ENCODE data around the gene NF2. TPM values are rescaled to one million over a fixed set of nuclear protein-coding genes. Genes with fewer than 3 reads are reported as not detected.

Gene NF2
- total and polyA plus RNA-seq, 2 of the 8 experiments (the other 6 are each of a cell fraction or from before 2014, with no cell fraction given): 17.6 to 53.6 TPM

DNA sequence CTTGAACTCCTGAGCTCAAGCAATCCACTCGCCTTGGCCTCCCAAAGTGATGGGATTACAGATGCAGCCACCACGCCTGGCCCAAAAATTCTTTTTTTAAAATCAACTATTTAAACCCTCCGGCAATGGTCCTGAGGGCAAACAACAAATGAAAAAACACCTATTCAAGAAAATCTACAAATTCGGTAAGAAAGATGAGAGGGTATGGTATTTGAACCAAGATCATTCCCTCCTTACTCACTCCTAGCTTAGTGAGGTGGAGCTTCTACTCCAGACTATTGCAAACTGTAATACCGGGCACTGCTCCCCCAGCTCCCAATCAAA is 2.1 kb downstream of the NF2 start:
- Histone ChIP-seq H3K4ac (replicated peaks; ENCODE audit: insufficient read length, low read depth, low read length) (no peak overlapping the region), H2BK12ac (ENCODE audit: low read depth, low read length) (no peak overlapping the region), H3K79me2 (ENCODE audit: control insufficient read depth in 1 of 2, insufficient read depth in 2 of 2, low read length in 2 of 2) (peaks cover 2 to 23% of the 10 kb centered on the region in 2 experiments; a peak in 3 of 4 replicates), H3K9me3 (ENCODE audit: insufficient read depth in 2 of 2, low read depth in 1 of 2, low read length in 1 of 2) (no peaks in the 10 kb centered on the region), H2BK15ac (ENCODE audit: low read length) (no peak overlapping the region), H3K9ac (replicated peaks in 1 of 4; ENCODE audit: extremely low read depth in 1 of 4, low read depth in 3 of 4, low read length in 3 of 4) (no peak overlapping the region), H3K27me3 (replicated peaks in 1 of 4; ENCODE audit: control insufficient read depth in 3 of 4, extremely low read depth in 1 of 4, insufficient read depth in 3 of 4, low read length in 3 of 4) (no peaks in the 10 kb centered on the region), H3K36me3 (ENCODE audit: control insufficient read depth in 2 of 4, insufficient read depth in 4 of 4, low read length in 3 of 4) (no peaks in the 10 kb centered on the region), H3K56ac (replicated peaks; ENCODE audit: insufficient read length, low read depth, low read length) (no peak overlapping the region), H3K14ac (ENCODE audit: insufficient read length) (no peak overlapping the region), H4K91ac (replicated peaks; ENCODE audit: insufficient read length, low read length) (no peak overlapping the region), H3K4me2 (ENCODE audit: insufficient read depth in 1 of 2, low read depth in 2 of 2, low read length in 2 of 2) (peak overlapping the region in 1 of 2 experiments; percentile 54; a peak in 1 of 4 replicates), H3K18ac (ENCODE audit: extremely low read depth, low read length) (no peak overlapping the region), H2AFZ (ENCODE audit: low read length) (no peak overlapping the region), H4K5ac (ENCODE audit: insufficient read length, low read depth, low read length) (no peak overlapping the region), H3K23me2 (ENCODE audit: low read depth, low read length) (no peaks in the 10 kb centered on the region), H3K27ac (ENCODE audit: low read depth, low read length) (no peak overlapping the region), H4K20me1 (replicated peaks in 1 of 2; ENCODE audit: control insufficient read depth in 1 of 2, insufficient read depth in 2 of 2, low read length in 2 of 2) (peaks cover 0 to 3% of the 10 kb centered on the region in 2 experiments), H3K4me1 (replicated peaks in 1 of 4; ENCODE audit: control insufficient read depth in 3 of 4, insufficient read depth in 4 of 4, low read length in 3 of 4) (peaks cover 3 to 10% (median 4%) of the 10 kb centered on the region in 4 experiments; a peak in 5 of 7 replicates), H2BK20ac (ENCODE audit: low read length) (no peak overlapping the region), H3K79me1 (ENCODE audit: low read depth, low read length) (no peaks in the 10 kb centered on the region; the same call in none of the 2 replicates), H2BK5ac (ENCODE audit: low read depth, low read length) (no peak overlapping the region), H4K8ac (ENCODE audit: extremely low read depth, insufficient read depth, low read length) (no peak overlapping the region; the same call in 1 of the 2 replicates), H3K4me3 (ENCODE audit: extremely low read depth in 1 of 4, insufficient read depth in 2 of 4, low read depth in 3 of 4, low read length in 4 of 4) (no peak overlapping the region), H3K23ac (ENCODE audit: insufficient read length) (no peak overlapping the region), H2BK120ac (replicated peaks; ENCODE audit: low read depth, low read length) (no peak overlapping the region), H2AK5ac (ENCODE audit: low read depth, low read length) (no peak overlapping the region)
- WGBS, 2 experiments (ENCODE audit: extremely low coverage in 1 of 2, insufficient coverage in 1 of 2, insufficient read length in 1 of 2, insufficient replicate concordance in 2 of 2, low coverage in 1 of 2, low lambda C conversion rate in 2 of 2, missing lambda C conversion rate in 1 of 2): 95% methylated on average over 5 of the region's 5 CpGs; no CpG with 5 or more reads in 1 of the 2 experiments
- DNase-seq (ENCODE audit: low read depth in 1 of 2, low spot score in 2 of 2) (no peak), FAIRE-seq (no peak)
- ChIA-PET CTCF (ENCODE audit: partially characterized antibody) (interaction anchor here (0.6 to 4.2 kb wide), 9 partner anchors 13 to 488 kb away, joined by 3 to 39 read pairs (median 3); no protein-coding TSS in a partner anchor), POLR2A (ENCODE audit: partially characterized antibody) (interaction anchor here (0.5 to 3.0 kb wide), 4 partner anchors 9 to 48 kb away, joined by 3 to 11 read pairs (median 8); no protein-coding TSS in a partner anchor)
- TF ChIP-seq JUN (IDR thresholded peaks at IDR 0.05; ENCODE audit: low read depth, low read length): no peak
